Amygdala (tissue), 56 donors: Measurements from ENCODE around the gene S100A1.
A peak's percentile ranks its signal among the peaks of the same experiment; 100 is the strongest.
"Not testable (repeated sequence)": the region's sequence is repeated elsewhere in the genome, so short reads cannot be mapped to it uniquely, and the experiment has no call there.

ENCODE experiments used
- DNase-seq, 56 donors: peaks; one replicate each; lab custom pipeline; 2025; lab: John Stamatoyannopoulos, UW

The S100A1 gene

DNA sequence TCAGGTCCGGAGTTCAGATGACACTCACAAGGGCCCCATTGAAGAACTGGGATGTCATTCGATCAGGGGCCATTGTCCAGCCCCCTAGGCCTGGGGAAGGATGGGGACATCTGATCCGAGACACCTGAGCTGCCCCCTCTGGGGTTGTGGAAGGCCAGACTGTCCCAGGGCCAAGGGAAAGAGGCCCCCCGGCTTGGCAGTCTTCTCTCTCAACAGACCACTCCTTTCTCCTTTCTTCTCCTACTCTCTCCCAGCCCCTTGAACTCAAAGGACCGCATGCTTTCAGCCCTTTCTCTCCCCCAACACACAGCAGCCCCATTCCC, 1.1 kb downstream of the S100A1 start:
- DNase-seq = no peak

DNA sequence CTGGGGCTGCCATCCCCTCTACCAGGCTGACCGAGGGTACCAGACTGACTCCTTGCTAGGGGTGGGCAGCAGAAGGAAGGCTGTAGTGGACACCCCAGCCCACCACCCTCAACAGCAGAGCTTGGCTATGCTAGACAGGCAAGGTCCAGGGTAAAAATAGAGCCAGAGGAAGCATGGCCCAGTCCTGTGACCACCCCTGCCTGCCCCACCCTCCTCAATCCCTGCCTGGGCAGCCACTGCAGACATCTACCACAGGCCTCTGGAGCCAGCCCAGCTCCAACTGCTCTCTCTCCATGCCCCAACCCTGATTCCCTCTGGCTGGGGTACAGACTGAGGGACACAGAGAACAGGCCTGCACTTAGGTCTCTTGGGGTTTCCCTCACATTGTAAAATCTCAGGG, 1.7 kb downstream of the S100A1 start:
- peak in 25 of 56 donors; percentile 11 to 70 (median 32) for DNase-seq

DNA sequence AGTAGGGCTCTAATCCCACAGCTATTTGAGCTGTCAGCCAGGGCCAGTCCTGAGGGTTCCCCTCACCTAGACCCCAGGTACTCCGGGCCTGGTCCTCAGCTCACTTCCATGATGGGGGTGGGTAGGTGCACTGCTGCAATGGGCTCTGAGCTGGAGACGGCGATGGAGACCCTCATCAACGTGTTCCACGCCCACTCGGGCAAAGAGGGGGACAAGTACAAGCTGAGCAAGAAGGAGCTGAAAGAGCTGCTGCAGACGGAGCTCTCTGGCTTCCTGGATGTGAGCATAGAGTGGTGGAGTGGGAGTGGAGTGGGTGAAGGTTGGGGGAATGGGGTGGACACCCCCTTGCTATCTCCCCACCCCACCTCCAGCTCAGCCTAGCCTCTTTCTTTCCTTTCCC, 2.1 kb downstream of the S100A1 start:
- DNase-seq = no peak

DNA sequence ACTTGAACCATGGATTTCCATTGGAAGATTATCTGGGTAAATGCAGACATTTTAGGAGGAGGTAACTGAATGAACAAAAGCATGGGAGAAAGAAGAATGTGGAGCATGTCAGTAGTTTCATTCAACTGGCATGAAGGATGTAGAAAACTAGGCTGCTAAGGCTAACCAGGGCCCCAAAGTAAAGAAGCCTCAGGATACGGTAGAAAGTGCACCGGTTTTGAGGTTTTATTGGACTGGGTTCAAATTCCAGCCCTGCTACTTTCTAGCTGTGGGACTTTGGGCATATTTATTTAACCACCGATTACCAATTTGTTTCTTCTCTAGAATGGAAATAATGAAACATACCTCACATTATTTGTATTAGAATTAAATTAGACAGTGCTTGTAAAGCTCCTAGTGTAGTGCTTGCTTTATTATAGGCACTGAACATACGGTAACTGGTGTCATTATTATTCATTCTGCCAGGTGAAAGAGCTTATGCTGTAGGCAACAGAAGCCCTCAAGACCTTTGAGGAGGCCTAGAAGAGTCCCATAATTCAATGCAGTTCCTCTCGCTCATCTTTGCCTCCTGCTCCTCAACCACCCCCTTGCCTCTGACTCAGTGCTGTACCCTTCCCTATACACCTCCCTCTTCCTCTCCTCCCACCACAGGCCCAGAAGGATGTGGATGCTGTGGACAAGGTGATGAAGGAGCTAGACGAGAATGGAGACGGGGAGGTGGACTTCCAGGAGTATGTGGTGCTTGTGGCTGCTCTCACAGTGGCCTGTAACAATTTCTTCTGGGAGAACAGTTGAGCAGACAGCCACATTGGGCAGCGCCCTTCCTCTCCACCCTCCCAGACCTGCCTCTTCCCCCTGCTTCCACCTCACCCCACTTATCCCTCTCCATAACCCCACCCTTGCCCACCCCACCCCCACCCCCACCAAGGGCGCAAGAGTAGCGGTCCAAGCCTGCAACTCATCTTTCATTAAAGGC, 3.1 kb downstream of the S100A1 start:
- DNase-seq = no peak

DNA sequence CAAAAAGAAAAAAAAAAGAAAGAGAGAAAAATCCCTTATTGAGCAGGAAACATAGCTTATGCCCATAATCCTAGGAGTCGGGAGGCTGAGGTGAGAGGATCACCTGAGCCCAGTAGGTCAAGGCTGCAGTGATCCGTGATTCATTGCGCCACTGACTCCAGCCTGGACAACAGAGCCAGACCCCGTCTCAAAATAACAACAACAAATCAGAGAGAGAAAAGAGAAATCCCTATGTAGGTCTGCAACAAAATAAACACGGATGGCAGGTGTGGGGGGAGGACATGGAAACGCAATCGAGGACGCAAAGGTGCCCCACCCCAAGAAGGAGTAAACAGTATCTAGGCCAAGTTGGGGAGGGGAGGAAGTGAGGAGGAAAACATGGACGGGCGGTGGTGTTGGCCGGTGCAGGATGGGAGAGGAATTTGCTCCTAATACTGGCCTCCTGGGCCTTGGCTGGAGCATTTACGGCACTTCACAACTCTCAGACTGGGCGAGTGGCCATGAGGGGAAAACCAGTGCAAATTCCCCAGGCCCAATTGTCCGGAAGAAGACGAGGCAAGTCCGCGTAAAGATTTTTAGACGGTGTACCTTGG, 5.0 kb downstream of the S100A1 start:
- DNase-seq = peak in 4 of 56 donors; percentile 62 to 73 (median 65)

DNA sequence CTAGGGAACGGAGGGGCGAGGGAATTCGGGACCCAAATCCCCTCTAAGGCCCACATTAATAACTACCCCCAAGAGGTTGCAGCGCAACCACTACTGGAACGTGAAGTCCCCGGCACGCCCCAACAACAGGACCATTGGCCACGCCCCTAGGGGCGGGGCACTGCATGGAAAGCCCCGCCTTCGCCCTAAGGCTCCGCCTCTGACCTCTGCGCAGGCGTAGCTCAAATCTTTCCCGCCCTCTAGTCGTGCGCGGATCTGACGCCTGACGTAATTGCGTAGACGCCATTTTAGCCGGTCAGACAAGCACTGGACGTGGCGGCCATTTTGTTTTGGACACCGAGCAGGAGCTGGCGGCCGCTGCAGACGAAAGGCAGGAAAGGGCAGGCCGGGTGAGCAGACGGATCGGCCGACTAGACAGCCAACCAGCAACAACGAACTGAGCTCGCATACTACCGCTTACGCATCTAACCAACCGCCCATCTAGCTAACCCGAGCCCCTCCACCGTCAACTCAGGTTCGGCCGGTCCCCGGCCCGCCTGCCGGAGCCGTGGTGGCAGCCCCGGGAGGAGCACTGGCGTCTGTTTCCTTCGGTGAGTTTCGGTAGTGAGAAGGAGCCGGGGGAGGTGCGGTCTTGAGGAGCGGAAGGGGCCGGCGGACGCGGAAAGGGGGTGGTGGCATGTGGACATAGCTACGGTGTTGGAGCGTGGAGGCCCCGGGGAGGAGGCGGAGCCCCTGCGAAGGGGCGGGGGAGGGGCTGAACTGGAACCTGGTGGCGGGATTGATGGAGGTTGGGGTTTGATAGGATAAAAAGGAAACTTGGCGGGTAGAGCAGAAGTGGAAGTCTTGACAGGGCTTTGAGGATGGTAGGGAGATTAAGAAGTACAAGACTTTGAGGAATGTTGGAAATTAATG, 5.8 kb downstream of the S100A1 start, which contains the start of gene CHTOP:
Gene CHTOP (plus strand): TSS at position 313 of the 912 bp plus-strand sequence. CDS start 2,523 bp downstream, outside the sequence.
- DNase-seq = peak; percentile 74 to 99 (median 96)

DNA sequence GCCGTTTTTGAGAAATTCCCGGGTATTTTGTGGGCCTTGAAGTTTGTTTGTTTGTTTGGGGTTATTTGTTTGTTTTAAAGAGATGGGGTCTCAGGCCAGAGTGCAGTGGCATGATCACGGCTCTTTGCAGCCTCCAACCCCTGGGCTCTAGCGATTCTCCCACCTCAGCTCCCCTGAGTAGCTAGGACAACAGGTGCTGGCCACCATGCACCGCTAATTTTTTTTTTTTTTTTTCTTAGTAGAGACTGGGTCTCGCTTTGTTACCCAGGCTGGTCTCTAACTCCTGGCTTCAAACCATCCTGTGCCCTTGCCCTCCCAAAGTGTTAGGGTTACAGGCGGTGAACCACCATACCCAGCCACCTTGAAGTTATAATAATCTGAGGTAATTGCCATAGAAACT, 7.6 kb downstream of the S100A1 start:
- DNase-seq = no peak

DNA sequence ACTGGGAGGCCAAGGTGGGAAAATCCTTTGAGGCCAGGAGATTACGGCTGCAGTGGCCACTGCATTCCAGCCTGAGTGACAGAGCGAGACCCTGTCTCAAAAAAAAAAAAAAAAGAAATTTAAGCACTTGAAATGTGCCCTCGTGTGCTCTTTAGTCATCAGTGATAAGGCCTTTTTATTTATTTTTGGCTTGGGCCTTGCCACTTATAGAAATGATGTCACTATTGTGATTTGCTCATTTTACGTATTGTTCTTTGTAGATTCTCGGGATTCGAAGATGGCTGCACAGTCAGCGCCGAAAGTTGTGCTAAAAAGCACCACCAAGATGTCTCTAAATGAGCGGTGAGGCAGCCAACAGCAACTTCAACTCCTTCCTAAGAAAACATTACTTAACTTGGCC, 8.1 kb downstream of the S100A1 start:
- no peak for DNase-seq

DNA sequence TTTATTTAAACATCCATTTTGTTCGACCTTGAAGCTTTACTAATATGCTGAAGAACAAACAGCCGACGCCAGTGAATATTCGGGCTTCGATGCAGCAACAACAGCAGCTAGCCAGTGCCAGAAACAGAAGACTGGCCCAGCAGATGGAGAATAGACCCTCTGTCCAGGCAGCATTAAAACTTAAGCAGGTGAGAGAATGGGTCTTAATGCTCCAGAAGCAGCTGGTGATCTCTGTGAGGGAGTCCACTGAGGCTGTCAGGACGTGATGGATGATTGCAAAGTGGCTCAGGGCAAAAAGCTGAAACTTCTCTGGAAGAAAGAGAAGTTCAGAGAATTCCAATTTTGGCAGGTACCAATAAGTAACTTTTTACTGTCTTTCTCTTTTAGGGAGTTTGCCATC, 10.0 kb downstream of the S100A1 start:
- no peak for DNase-seq

DNA sequence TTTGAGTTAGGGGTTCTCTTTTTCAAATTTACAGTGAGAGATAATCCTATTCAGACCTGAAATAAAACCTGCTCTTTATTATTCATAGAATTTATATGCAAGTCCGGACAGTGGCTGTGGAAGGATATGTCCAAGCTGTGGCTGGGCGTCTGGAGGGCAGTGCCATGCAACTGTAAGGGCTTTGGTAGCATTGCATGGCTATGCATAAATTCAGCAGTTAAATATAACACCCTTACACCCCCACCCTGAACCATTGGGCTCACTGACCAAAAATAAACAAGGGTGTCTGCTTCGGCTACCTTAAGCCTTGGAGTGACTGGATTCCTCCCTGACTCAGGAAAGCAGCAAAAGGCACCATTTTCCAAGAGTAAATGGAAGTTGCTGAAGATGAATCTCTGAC, 11.0 kb downstream of the S100A1 start:
- no peak for DNase-seq

DNA sequence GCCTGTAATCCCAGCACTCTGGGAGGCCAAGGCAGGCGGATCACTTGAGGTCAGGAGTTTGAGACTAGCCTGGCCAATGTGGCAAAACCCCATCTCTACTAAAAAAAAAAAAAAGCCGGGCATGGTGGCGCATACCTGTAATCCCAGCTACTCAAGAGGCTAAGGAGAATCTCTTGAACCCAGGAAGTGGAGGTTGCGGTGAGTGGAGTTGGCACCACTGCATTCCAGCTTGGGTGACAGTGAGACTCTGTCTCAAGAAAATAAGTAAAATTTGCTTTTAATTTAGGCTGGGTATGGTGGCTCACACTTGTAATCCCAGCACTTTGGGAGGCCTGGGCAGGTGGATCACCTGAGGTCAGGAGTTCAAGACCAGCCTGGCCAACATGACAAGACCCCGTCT, 12.0 kb downstream of the S100A1 start:
- not testable (repeated sequence) for DNase-seq

DNA sequence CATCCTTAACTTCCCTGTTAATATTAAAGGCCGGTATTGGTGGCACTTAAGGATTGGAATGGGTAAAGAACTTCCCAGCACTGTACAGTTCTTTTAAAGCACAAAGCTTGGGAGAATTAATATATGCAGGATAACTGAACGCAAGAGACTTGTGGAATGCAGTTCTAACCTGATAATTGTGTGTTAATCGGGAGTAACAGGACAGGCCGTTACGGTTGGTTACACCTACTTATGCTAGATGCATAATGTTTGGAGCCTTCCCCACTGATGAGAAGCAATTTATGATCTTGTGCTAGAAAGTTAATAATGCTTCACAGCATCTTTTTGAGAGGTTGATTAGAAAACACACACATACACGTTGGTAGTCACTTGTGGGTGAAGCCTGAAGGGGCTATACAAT, 12.6 kb downstream of the S100A1 start:
- DNase-seq = no peak

DNA sequence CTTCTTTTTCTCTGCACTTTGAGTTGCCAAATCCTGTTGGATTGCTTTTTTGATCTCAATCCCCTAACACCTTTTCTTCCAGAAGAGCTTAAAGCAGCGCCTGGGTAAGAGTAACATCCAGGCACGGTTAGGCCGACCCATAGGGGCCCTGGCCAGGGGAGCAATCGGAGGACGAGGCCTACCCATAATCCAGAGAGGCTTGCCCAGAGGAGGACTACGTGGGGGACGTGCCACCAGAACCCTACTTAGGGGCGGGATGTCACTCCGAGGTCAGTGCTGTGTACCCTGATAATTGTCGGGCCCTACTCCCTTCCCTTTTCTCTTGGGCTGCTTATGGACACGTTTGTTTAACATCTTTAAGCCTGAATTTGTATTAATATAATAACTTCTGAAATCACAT, 13.9 kb downstream of the S100A1 start:
- no peak for DNase-seq

DNA sequence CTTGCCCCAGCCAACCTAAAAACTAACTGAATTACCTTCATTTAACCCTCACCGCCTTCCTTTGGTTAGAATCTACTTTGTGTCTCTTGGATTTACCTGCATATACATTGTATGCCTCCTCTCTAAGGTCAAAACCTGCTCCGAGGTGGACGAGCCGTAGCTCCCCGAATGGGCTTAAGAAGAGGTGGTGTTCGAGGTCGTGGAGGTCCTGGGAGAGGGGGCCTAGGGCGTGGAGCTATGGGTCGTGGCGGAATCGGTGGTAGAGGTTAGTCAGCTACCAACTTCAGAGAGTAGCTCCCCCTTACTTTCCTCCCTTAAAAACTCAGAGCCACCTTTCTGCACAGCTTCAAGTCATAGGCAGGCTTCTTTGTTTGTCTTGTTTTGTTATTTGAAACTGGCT, 14.9 kb downstream of the S100A1 start:
- no peak for DNase-seq

DNA sequence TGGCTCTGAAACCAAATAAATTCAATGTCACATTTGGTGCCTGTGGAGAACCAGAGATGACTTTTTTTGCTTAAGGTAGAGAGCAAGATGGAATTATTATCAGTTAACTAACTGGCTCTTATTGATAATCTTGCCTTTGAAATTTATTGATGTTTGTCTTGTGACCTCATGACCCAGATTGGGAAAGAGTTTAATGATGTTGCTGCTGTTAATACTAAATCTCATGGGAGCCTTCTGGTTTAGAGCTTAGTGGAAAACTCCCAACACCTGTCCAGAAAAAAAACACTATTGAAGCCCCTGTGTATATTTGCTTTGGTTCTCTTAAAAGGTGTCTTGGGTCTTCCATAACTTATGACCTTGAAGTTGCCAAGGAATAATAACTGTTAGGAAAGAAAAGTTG, 15.6 kb downstream of the S100A1 start:
- no peak for DNase-seq

DNA sequence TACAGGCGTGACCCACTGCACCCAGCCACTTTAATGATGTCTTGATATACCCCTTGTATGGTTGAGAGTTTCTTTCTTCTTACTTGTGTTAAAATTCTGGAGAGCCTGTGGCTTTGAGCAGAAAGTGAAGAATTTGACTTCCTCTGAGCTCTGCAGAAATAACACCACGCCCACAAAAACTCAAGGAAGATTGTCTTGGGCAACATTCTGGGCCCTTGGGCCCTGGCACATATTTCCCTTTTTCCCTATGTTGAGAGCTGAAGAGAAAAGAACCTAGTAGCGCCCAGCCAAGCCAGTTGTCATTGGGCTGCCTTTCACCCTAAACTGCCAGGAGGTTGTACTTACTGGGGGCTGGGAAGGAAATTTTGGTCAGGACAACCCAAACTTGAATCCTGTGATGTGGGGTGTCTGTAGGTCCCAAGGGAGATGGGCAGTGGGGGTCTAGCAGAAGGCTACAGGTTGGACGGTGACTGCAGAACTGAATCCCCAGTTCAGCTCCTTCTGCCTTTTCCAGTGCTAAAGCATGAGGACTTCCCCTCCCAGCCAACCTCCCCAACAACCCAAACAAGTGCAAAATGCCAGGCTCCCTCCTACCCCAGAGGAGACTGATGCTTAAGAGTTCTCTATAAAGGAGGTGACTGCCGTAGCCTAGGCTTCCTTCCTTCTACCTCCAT, 18.6 kb downstream of the S100A1 start:
- DNase-seq = peak in 2 of 56 donors; percentile 16 to 28

DNA sequence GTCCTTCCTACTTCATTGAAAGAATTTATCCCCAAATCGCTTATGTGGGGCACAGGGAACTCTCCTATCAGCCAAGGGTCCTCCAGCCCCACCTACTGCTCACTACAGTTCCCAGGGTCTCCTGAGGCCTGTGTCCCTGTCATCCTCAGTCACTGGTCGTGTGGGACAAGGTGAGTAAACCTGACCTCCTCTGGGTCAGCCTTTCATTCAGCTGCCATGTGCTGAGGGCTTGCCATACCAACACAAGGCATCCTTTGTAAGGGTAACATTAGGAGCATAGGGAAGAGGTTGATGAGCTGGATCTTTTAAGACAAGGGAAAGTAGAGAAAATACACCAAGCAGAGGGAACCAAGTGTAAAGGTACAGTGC, 19.1 kb downstream of the S100A1 start:
- no peak for DNase-seq

DNA sequence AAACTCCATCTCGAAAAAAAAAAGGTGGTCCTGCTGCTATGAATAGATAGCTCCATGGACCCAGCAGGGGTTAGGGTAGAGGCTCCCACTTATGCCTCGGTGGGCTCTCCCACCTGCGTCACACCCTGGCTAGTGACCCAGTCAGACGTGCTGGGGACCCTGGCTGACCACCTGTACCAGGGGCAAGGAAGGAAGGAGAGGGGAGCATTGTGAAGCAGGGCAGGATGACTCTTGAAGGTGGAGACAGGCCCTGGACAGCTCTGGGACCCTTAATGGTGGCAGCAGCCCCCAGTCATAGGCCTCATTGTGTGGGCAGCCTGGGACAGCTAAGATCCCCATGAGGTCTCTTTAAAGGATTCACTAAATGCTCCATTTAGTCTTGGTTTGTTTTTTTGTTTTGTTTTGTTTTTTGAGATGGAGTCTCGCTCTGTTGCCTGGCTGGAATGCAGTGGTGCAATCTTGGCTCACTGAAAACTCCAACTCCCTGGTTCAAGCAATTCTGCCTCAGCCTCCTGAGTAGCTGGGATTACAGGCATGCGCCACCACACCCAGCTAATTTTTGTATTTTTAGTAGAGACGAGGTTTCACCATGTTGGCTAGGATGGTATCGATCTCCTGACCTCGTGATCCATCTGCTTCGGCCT, 19.9 kb downstream of the S100A1 start:
- DNase-seq = no peak

DNA sequence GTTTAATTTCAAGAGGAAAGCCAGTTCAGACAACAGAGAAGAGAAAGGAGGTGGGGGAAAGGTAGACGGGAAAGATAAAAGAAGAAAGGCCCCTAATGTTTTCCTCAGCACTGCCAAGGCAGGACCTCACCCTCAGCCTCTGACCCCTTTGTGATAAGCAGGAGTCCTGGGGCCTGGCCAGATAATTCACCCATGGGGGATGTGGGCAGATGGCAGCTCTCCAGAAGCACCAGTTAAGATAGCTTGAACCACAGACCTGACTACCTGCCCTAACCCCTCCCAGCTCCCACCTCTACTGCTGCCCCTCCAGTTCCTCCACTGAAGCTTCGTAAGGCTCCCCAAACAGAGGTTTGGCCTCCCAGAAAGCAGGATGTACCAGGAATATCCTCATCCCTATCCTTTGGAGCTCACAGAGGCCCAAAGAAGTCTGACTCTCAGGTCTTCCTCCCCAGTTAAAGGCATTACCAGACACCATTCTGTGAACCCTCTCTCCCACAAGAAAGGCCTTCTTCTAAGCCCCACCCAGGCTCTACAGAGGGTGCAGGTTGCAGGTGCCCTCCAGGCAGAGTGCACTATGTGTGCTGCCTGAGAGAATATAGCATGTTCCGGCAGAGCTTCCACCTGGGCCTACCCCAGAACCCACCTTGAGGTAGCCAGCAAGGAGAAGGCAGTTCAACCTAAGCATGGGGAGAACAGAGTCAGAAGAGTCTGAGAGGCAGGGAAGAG, 21.1 kb downstream of the S100A1 start:
- DNase-seq = peak in 1 of 56 donors; percentile 19
